DND-41 (cell line): ENCODE data around the gene MAN2C1.

ENCODE experiments used
- CTCF ChIP-seq: IDR thresholded peaks from 2 replicates; pipeline ENCODE4 v1.5.1; 2012; ENCODE audit warnings: borderline replicate concordance, low read length, moderate library complexity, mild to moderate bottlenecking; ENCODE audit not compliant: poor library complexity, severe bottlenecking; ENCODE audit errors: extremely low read depth
- EZH2 ChIP-seq: IDR thresholded peaks from 3 replicates; pipeline ENCODE4 v1.6.1; 2012; ENCODE audit warnings: borderline replicate concordance, low read depth, mild to moderate bottlenecking, moderate library complexity, low read length, inconsistent platforms; ENCODE audit not compliant: severe bottlenecking

DNA sequence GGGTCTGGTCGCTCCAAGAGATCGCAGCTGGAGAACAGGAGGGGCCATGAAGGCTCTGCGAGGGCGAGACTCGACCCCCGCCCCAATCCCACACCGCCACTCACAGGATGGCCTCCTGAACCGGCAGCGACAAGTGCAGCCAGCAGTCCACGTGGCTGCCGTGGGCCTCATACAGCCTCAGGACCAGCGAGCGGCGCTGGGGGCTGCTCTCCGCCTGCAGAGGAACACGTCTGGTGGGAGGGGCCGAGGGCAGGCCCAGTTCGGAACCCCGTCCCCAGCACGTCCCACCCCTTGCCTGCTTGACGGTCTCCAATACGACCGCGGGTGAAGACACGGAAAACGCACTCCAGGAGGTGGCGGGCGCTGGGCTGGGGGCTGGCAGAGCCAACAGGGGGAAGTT is 12.4 kb downstream of the MAN2C1 start:
- TF ChIP-seq CTCF: no peak
- TF ChIP-seq EZH2: no peak
